Activated naive CD4-positive, alpha-beta T cell treated with anti-CD3 and anti-CD28 coated beads for 36 hours (primary cell): ENCODE data around the gene TRIM7. TPM values are rescaled to one million over a fixed set of nuclear protein-coding genes. Genes with fewer than 3 reads are reported as not detected.

Source experiments
- CTCF ChIA-PET: fragments of 350-600 bp; sonication (Branson Sonifier 250); formaldehyde crosslinking; loops from one replicate; lab custom pipeline; 2021; ENCODE audit warnings: antibody characterized with exemption; lab: Charles Lee
- DNase-seq: peaks from one replicate; pipeline ENCODE4 v3.0.0-alpha.2; 2020
- H3K27ac Mint-ChIP-seq: one replicate; pipeline ENCODE4 v1.8.0; 2021; ENCODE audit warnings: mild to moderate bottlenecking, mixed read lengths
- H3K27me3 Mint-ChIP-seq: one replicate; pipeline ENCODE4 v1.8.0; 2021; ENCODE audit warnings: low read depth, mixed read lengths
- H3K36me3 Mint-ChIP-seq: one replicate; pipeline ENCODE4 v1.8.0; 2021; ENCODE audit warnings: low read depth, mixed read lengths
- H3K4me1 Mint-ChIP-seq: one replicate; pipeline ENCODE4 v1.8.0; 2021; ENCODE audit warnings: low read depth, mixed read lengths
- H3K4me3 Mint-ChIP-seq: one replicate; pipeline ENCODE4 v1.8.0; 2021; ENCODE audit warnings: mild to moderate bottlenecking, moderate library complexity, mixed read lengths
- H3K9me3 Mint-ChIP-seq: one replicate; pipeline ENCODE4 v1.8.0; 2021; ENCODE audit warnings: mixed read lengths
- intact Hi-C: fragments of 100-400 bp; cut with micrococcal nuclease; formaldehyde crosslinking; loops from one replicate; pipeline ENCODE4 v1.15.1; 2023
- total RNA-seq, 2 experiments: library from RNA; stranded (reverse); gene quantifications; one replicate each; pipeline ENCODE4 v1.2.3, GENCODE V29; 2021

Gene TRIM7
- total RNA-seq, 2 experiments from 2014 or later: 1.6 to 1.8 TPM

DNA sequence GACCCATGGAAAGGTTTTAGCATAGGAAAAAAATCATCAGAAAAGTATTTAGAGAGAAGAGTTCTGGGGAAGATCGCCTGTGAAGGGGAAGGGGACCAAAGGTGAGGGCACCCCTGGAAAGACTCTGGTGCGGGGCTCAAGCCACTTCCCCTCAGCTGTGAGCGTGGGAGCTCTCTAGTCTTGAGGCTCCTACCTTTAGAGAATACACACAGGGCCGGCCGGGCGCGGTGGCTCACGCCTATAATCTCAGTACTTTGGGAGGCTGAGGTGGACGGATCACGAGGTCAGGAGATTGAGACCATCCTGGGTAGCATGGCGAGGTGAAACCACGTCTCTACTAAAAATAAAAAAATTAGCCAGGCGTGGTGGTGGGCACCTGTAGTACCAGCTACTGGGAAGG is 25.0 kb upstream of the TRIM7 start:
- H3K27ac Mint-ChIP-seq: peak overlapping the region; percentile 55
- H3K36me3 Mint-ChIP-seq: peaks cover 19% of the 10 kb centered on the region
- intact Hi-C loops: no loop called here
- H3K4me1 Mint-ChIP-seq: peaks cover 31% of the 10 kb centered on the region
- no peaks in the 10 kb centered on the region for H3K9me3 Mint-ChIP-seq
- H3K27me3 Mint-ChIP-seq: no peaks in the 10 kb centered on the region
- no peak overlapping the region for H3K4me3 Mint-ChIP-seq
- DNase-seq: no peak
- CTCF ChIA-PET: no interaction called here

DNA sequence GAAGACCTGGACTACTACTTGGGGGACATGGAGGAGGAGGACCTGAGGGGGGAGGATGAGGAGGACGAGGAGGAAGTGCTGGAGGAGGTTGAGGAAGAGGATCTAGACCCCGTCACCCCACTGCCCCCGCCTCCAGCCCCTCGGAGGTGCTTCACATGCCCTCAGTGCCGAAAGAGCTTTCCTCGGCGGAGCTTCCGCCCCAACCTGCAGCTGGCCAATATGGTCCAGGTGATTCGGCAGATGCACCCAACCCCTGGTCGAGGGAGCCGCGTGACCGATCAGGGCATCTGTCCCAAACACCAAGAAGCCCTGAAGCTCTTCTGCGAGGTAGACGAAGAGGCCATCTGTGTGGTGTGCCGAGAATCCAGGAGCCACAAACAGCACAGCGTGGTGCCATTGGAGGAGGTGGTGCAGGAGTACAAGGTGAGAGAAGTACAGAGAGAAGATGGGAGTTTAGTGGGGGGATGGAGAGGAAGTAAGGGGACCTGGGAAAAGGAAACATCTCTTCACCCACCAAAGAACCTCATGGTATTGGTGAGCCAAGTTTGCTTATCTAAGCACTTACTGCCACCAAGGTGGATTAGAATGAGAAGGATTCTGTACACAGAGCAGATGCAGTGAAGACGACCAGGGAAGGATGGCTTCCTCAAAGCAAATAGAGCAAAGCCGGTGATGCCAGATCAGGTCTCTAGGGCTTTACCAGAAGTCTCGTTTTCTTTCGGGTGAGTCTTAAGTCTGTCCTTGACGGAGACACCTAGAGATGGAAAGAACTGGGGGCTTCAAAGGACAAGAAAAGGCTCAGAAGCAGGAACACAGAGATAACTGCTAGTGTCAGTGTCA is 19.6 kb upstream of the TRIM7 start:
- intact Hi-C loops: no loop called here

DNA sequence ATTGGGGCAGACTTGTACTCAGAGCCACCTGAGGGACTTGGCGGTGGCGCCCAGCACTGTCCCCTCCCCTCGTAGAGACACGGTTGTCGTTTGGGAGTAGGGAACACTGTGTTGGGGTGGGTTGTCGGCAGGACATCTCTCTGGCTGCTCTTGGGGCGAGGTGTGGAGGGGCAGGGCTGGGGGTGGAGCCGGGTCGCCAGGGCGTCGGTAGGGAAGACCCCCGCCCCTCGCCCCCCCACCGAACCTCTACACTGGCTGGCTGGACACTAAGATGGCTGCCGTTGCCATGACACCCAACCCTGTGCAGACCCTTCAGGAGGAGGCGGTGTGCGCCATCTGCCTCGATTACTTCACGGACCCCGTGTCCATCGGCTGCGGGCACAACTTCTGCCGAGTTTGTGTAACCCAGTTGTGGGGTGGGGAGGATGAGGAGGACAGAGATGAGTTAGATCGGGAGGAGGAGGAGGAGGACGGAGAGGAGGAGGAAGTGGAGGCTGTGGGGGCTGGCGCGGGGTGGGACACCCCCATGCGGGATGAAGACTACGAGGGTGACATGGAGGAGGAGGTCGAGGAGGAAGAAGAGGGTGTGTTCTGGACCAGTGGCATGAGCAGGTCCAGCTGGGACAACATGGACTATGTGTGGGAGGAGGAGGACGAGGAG is 18.9 kb upstream of the TRIM7 start:
- intact Hi-C loops: loop anchor here (1.0 kb wide), 6 partner anchors 20 to 414 kb away; partner anchors contain the start of genes TRIM52 and ZFP62
- peak overlapping the region; percentile 100 for H3K27ac Mint-ChIP-seq
- CTCF ChIA-PET: interaction anchor here (0.7 to 1.6 kb wide), 2 partner anchors 9 to 39 kb away, joined by 3 to 6 read pairs; no protein-coding TSS in a partner anchor
- H3K9me3 Mint-ChIP-seq: no peaks in the 10 kb centered on the region
- peaks cover 13% of the 10 kb centered on the region for H3K36me3 Mint-ChIP-seq
- H3K4me1 Mint-ChIP-seq: peaks cover 53% of the 10 kb centered on the region
- H3K27me3 Mint-ChIP-seq: peaks cover 4% of the 10 kb centered on the region
- peak overlapping the region; percentile 96 for H3K4me3 Mint-ChIP-seq
- DNase-seq: peak; percentile 59

More for the DNA sequence above, 19.6 kb upstream of the TRIM7 start:
- Mint-ChIP-seq H3K4me1 (peaks cover 55% of the 10 kb centered on the region), H3K27me3 (peaks cover 4% of the 10 kb centered on the region), H3K4me3 (peak overlapping the region; percentile 96), H3K36me3 (peaks cover 19% of the 10 kb centered on the region), H3K9me3 (no peaks in the 10 kb centered on the region), H3K27ac (peak overlapping the region; percentile 100)
- DNase-seq: peak; percentile 50
- CTCF ChIA-PET: interaction anchor here (1.6 kb wide), 1 partner anchor 40 kb away, joined by 6 read pairs; no protein-coding TSS in a partner anchor

DNA sequence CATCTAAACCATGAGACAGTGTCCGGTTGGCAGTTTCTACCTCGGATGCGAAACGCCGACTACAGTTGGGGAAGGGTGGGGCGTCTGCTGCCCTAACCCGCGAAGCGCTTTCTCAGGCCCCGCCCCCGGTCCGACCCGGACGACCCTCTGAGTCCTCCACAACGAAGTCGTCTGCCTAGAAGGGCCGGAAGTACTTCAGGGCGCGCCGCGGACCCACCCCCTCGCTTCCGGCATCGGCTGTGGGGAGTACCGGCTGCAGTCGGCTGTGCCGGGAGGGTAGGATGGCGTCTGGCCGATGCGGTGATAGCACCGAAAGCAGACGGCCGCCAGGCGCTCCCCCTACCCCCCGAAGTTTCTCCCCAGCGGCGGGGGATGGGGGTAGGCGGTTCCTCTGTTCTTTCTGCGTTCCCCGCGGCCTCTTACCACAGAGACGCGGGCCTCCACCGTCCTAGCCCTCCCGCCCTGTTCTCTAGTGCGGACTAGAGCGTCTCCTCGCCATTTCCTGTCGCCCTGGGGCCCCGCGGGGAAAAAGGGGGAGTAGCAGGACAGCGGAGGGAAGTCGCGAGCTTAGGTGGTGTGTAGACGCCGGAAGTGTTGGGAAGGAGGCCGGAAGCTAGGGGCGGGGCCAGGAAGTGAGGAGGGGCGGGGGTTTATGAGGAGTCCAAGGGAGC is 18.2 kb upstream of the TRIM7 start, which contains the start of gene TRIM41:
TSS of gene TRIM41 (plus strand) at position 224 of the 671 bp plus-strand sequence. CDS start 719 bp downstream, outside the sequence.
- H3K27ac Mint-ChIP-seq: peak within 1 kb of the TSS; percentile 100
- peak; percentile 97 for DNase-seq
- peaks cover 55% of the 10 kb centered on the region for H3K4me1 Mint-ChIP-seq
- peaks cover 13% of the 10 kb centered on the region for H3K36me3 Mint-ChIP-seq
- no peaks in the 10 kb centered on the region for H3K9me3 Mint-ChIP-seq
- H3K27me3 Mint-ChIP-seq: peaks cover 6% of the 10 kb centered on the region
- intact Hi-C loops: loop anchor here (1.0 kb wide), 6 partner anchors 21 to 413 kb away; partner anchors contain the start of genes TRIM52 and ZFP62
- CTCF ChIA-PET: interaction anchor here (0.7 to 1.6 kb wide), 3 partner anchors 10 to 38 kb away, joined by 3 to 6 read pairs (median 6); no protein-coding TSS in a partner anchor
- peak within 1 kb of the TSS; percentile 96 for H3K4me3 Mint-ChIP-seq

DNA sequence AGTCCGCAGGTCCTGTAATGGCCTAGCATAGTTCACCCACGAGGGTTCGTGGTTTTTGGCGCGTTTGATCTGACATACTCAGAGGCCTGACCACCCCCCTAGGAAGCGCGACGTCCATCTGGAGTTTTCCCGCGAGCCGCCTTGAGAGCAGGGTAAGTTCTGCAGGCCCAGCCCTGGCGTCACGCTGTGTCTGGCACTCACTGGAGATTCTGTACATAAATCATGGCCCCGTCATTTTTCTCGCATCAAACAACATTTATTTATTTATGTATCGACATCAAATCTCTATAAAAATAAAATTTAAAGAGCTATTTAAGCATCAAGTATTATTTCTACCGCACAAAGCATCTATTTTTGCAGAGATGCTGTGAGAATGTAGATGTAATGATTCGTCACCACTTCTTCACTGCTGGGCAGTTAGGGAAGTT is 17.6 kb upstream of the TRIM7 start:
- Mint-ChIP-seq H3K4me1 (peaks cover 58% of the 10 kb centered on the region), H3K9me3 (no peaks in the 10 kb centered on the region), H3K27me3 (peaks cover 8% of the 10 kb centered on the region), H3K27ac (peak overlapping the region; percentile 100), H3K36me3 (peaks cover 14% of the 10 kb centered on the region), H3K4me3 (peak overlapping the region; percentile 96)
- no peak for DNase-seq
- CTCF ChIA-PET: interaction anchor here (0.8 to 1.6 kb wide), 3 partner anchors 16 to 38 kb away, joined by 3 to 6 read pairs (median 3); no protein-coding TSS in a partner anchor
- intact Hi-C loops: loop anchor here (1.0 kb wide), 8 partner anchors 15 to 412 kb away; partner anchors contain the start of genes TRIM52 and ZFP62

DNA sequence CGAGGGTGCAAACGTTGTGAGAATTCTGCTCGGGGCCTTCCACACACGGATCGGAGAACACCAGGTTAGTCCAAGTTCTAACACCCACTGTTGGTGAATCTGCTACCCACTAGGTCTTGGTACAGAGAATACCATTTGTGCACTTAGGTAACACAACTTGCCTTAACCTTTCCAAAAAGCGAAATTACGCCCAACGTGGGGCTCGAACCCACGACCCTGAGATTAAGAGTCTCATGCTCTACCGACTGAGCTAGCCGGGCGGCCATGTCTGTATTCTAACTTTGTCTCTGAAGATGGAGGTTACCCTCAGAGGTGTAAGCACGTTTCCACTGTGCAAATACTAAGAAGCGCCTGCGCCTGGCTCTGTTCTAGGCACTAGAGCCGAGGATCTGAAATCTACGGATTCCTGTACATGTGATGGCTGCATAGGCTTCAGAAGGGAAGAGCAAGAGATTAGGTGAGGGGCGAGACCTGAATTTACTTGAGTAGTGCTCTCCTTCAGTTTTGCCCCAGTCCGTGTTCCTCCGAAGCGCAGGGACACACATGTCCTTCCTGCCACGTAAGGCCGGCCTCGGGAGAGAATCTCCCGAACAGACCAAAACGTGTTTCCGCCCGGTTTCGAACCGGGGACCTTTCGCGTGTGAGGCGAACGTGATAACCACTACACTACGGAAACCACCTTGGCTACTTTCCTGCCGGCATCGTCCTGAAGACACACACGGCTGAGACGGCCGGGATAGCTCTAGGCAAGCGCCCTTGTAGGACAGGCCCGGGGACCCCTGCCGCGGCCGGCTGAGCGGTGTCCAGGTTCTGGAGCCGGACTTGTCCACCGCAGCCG is 17.0 kb upstream of the TRIM7 start:
- Mint-ChIP-seq H3K36me3 (peaks cover 14% of the 10 kb centered on the region), H3K4me3 (peak overlapping the region; percentile 96), H3K27me3 (peaks cover 8% of the 10 kb centered on the region), H3K9me3 (no peaks in the 10 kb centered on the region), H3K4me1 (peaks cover 59% of the 10 kb centered on the region), H3K27ac (peak overlapping the region; percentile 100)
- CTCF ChIA-PET: interaction anchor here (0.8 to 1.6 kb wide), 3 partner anchors 15 to 38 kb away, joined by 3 to 6 read pairs (median 3); no protein-coding TSS in a partner anchor
- peak; percentile 99 for DNase-seq
- intact Hi-C loops: loop anchor here (1.0 kb wide), 2 partner anchors 15 to 33 kb away; no protein-coding TSS in a partner anchor

DNA sequence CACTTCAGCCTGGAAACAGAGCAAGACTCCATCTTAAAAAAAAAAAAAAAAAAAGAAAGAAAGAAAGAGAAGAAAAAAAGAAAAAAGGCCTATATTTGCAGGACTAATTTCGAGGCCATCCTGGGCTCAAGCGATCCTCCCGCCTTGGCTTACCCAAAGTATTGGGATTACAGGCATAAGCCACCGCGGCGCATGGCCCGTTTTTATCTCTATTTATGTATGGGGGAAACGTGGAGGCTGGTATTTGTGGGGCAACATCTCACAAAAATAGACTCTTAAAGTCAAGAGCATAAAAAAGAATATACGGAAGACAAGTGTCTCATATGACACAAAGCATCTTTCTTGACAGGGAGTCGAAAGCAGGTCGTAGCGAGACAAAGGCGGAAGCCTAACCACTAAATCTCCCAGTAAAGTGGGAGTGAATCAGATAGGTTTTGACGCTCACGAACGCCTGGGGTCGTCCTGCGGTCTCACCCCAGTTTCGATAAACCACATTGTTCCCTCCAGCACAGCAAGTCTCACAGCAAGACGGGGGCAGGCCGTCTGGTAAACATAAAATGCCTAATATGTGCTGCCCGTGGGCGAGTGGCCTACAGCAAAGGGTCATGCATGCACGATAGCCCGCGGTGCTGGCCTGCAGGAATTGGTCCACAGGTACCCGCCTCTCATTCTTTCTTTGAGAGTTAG is 16.3 kb upstream of the TRIM7 start:
- no peaks in the 10 kb centered on the region for H3K9me3 Mint-ChIP-seq
- peak; percentile 59 for DNase-seq

DNA sequence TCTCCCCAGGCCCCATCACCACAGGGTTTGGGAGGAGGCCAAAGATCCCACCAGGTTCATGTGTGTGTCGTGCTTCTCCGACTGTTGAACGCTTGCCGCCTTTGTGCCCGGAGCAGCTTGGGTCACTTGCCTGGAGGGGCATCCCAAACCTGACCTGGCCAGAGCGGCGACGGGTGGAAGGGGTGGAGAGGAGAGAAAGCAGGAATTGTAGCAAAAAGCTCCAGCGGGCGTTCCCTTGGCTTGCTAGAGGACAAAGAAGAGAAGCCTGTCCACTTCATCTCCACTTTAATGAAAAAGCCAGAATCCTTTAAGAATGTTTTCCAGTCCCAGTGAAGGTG is 15.2 kb upstream of the TRIM7 start:
- no peaks in the 10 kb centered on the region for H3K9me3 Mint-ChIP-seq
- peak overlapping the region; percentile 56 for H3K4me3 Mint-ChIP-seq
- H3K4me1 Mint-ChIP-seq: peaks cover 52% of the 10 kb centered on the region
- CTCF ChIA-PET: no interaction called here
- no peak overlapping the region for H3K27ac Mint-ChIP-seq
- intact Hi-C loops: no loop called here
- H3K36me3 Mint-ChIP-seq: peaks cover 14% of the 10 kb centered on the region
- DNase-seq: no peak
- H3K27me3 Mint-ChIP-seq: peaks cover 8% of the 10 kb centered on the region

More for the DNA sequence above, 16.3 kb upstream of the TRIM7 start:
- peak overlapping the region; percentile 100 for H3K27ac Mint-ChIP-seq
- H3K36me3 Mint-ChIP-seq: peaks cover 14% of the 10 kb centered on the region
- peaks cover 8% of the 10 kb centered on the region for H3K27me3 Mint-ChIP-seq
- CTCF ChIA-PET: interaction anchor here (1.6 kb wide), 1 partner anchor 14 kb away, joined by 6 read pairs; no protein-coding TSS in a partner anchor
- intact Hi-C loops: no loop called here
- peak overlapping the region; percentile 96 for H3K4me3 Mint-ChIP-seq
- H3K4me1 Mint-ChIP-seq: peaks cover 58% of the 10 kb centered on the region

DNA sequence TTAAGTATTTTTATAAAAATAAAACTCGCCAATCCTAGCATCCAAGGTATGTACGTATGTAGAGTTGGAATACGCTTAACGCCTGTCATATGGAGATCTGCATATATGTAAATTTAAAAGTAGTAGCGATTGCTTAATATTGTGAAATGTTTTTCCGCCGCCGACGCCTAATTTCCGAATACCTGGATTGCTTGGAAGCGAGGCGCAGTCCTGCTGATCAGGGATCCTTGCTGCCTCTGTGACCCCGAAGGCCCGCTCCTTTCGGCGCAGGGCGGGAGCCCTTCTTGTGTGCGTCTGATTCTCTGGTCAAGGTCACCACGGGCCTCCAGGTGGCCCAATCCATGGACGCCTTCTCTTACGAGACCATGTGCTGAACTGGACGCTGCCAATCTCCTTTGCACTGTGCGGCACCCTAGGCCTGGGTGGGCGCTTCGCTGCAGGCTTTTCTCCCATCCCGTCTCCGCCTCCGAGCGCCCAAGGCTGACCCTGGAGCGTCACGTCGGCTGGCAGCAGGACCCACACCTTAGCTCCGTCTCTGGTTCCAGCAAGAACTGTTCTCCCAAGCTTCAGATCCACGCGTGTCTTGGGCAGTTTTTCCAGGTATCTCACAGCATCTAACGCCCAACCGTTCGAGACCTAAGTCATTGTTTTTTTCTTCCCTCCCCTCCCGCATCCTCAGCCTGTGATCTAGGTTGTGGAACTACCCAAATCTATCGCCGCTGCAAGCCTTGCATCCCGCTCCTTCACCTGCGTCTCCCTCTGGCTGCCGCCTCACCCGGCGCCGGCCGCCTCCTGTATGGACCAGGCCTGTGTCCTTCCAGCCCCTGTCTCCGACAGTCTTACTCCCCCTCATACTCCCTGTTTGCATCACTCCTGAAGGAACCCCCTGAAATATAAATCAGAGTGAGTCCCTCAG is 14.5 kb upstream of the TRIM7 start:
- intact Hi-C loops: no loop called here
- Mint-ChIP-seq H3K9me3 (no peaks in the 10 kb centered on the region), H3K4me1 (peaks cover 45% of the 10 kb centered on the region), H3K4me3 (peak overlapping the region; percentile 56), H3K27me3 (peaks cover 8% of the 10 kb centered on the region), H3K36me3 (peaks cover 11% of the 10 kb centered on the region), H3K27ac (no peak overlapping the region)
- DNase-seq: no peak
- CTCF ChIA-PET: no interaction called here

DNA sequence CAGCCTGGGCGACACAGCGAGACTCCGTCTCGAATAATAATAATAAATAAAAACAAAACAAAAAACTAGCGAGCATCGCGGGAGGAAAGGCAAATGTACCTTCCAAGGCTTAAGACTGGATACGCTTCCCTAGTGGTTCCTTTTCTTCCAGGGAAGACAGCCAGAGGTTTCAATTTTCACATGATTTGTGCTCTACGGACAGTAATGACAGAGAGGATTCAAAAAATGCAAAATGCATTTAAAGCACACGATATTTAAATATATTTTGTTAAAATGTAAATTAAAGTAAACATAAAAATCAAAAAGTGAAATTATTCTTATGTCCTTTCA is 13.8 kb upstream of the TRIM7 start:
- CTCF ChIA-PET: no interaction called here
- intact Hi-C loops: loop anchor here (1.0 kb wide), 2 partner anchors 11 to 27 kb away; no protein-coding TSS in a partner anchor

More for the DNA sequence above, 13.8 kb upstream of the TRIM7 start:
- H3K27ac Mint-ChIP-seq: peak overlapping the region; percentile 90
- H3K4me1 Mint-ChIP-seq: peaks cover 38% of the 10 kb centered on the region
- H3K27me3 Mint-ChIP-seq: peaks cover 8% of the 10 kb centered on the region
- H3K4me3 Mint-ChIP-seq: peak overlapping the region; percentile 94
- H3K9me3 Mint-ChIP-seq: no peaks in the 10 kb centered on the region
- peaks cover 7% of the 10 kb centered on the region for H3K36me3 Mint-ChIP-seq
- DNase-seq: no peak
